ENCODE results near the gene CLRN2. TPM values are rescaled to one million over a fixed set of nuclear protein-coding genes. Genes with fewer than 3 reads are reported as not detected.

CLRN2 gene
- total RNA-seq, 1 donor from 2014 or later: not detected

Other genes with a start within 250 kb of the CLRN2 start
- 36.4 TPM for gene QDPR, start 3.1 kb upstream of the CLRN2 start, total RNA-seq
- gene LAP3, start 62.0 kb downstream of the CLRN2 start, total RNA-seq: 34.4 TPM
- 30.7 TPM for gene MED28, start 99.5 kb downstream of the CLRN2 start, total RNA-seq